NB4 (cell line): ENCODE data around the gene ADORA2B.

Experiments used
- POLR2A ChIP-seq: IDR thresholded peaks from 2 replicates; pipeline ENCODE4 v1.6.1; 2011; ENCODE audit warnings: mild to moderate bottlenecking; ENCODE audit not compliant: insufficient read length; ENCODE audit errors: extremely low read depth
- TF ChIP-seq, protein P1 (sequence below): IDR thresholded peaks from one replicate; pipeline ENCODE4 v1.5.1; 2012; ENCODE audit warnings: low read depth, low read length

DNA sequence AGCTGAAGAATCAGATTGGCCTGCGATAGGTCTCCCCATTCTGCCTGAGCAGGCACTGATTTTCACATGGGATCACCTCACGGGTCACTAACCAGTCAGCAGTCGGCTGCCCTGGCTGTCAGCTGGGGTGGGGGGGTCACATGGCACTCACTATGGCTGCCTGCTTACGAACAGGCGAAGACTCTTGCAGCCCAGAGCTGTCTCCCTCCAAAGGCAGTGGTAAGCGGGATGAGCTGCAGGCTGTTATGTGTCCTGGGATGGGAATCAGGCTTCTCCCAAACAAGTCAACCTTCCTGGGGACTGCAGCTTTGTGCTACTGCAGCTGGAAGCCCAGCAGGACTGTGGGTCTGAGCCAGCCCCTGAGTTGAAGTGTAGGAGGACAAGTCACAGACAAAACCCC is 29.0 kb upstream of the ADORA2B start:
- TF ChIP-seq, protein P1, sequence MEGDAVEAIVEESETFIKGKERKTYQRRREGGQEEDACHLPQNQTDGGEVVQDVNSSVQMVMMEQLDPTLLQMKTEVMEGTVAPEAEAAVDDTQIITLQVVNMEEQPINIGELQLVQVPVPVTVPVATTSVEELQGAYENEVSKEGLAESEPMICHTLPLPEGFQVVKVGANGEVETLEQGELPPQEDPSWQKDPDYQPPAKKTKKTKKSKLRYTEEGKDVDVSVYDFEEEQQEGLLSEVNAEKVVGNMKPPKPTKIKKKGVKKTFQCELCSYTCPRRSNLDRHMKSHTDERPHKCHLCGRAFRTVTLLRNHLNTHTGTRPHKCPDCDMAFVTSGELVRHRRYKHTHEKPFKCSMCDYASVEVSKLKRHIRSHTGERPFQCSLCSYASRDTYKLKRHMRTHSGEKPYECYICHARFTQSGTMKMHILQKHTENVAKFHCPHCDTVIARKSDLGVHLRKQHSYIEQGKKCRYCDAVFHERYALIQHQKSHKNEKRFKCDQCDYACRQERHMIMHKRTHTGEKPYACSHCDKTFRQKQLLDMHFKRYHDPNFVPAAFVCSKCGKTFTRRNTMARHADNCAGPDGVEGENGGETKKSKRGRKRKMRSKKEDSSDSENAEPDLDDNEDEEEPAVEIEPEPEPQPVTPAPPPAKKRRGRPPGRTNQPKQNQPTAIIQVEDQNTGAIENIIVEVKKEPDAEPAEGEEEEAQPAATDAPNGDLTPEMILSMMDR, result no peak
- no peak for TF ChIP-seq POLR2A
